Measurements from ENCODE around the gene AP1B1.

DNA sequence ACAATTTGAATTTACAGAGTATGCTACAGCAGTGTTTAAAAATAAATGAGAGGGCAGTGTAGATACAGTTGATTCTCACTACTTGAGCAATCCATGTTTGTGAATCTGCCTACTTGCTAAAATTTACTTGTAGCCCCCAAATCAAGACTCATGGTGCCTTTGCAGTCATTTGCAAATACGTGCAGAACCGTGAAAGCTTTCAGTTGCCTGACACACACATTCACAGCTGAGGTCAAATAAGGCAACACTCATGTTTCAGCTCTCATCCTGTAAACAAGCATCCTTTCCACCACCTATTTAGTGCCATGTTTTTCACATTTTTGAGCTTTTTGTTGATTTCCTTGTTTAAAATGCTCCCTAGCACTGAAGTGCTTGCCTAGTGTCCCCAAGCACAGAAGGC, 40.3 kb downstream of the AP1B1 start:
- TF ChIP-seq, protein P1, sequence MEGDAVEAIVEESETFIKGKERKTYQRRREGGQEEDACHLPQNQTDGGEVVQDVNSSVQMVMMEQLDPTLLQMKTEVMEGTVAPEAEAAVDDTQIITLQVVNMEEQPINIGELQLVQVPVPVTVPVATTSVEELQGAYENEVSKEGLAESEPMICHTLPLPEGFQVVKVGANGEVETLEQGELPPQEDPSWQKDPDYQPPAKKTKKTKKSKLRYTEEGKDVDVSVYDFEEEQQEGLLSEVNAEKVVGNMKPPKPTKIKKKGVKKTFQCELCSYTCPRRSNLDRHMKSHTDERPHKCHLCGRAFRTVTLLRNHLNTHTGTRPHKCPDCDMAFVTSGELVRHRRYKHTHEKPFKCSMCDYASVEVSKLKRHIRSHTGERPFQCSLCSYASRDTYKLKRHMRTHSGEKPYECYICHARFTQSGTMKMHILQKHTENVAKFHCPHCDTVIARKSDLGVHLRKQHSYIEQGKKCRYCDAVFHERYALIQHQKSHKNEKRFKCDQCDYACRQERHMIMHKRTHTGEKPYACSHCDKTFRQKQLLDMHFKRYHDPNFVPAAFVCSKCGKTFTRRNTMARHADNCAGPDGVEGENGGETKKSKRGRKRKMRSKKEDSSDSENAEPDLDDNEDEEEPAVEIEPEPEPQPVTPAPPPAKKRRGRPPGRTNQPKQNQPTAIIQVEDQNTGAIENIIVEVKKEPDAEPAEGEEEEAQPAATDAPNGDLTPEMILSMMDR (IDR thresholded peaks at IDR 0.05), result no peak
- TF ChIP-seq POLR2A (IDR thresholded peaks at IDR 0.05), result no peak

Data from esophagus squamous epithelium (tissue), 4 donors.